Prostate gland (tissue), 2 donors: Measurements from ENCODE around the gene RNF187. TPM values are rescaled to one million over a fixed set of nuclear protein-coding genes. Genes with fewer than 3 reads are reported as not detected.
A peak's percentile ranks its signal among the peaks of the same experiment; 100 is the strongest.

Experiments used
- DNase-seq: peaks from one replicate; pipeline ENCODE4 v3.0.0-alpha.2; 2019; ENCODE audit warnings: low spot score
- H3K27ac ChIP-seq, 2 donors: fragments of 200-600 bp; sonication (generic); 2 replicates each; pipeline ENCODE4 v1.5.1; 2017 to 2019
- H3K27me3 ChIP-seq: fragments of 200-600 bp; sonication (generic); replicated peaks from 2 replicates; pipeline ENCODE4 v1.5.1; 2019; ENCODE audit not compliant: insufficient read depth
- H3K36me3 ChIP-seq, 2 donors: fragments of 200-600 bp; sonication (generic); 1 replicate in 1 of 2; 2 replicates in 1 of 2; pipeline versions ENCODE4 v1.5.1 to v1.8.1; 2017 to 2019
- H3K4me1 ChIP-seq: fragments of 200-600 bp; sonication (generic); replicated peaks from 2 replicates; pipeline ENCODE4 v1.5.1; 2019
- H3K4me3 ChIP-seq, 2 donors: fragments of 200-600 bp; sonication (generic); 2 replicates each; pipeline ENCODE4 v1.5.1; 2017 to 2019
- H3K9me3 ChIP-seq: fragments of 200-600 bp; sonication (generic); 2 replicates; pipeline ENCODE4 v1.5.1; 2017
- POLR2A ChIP-seq: fragments of 450-650 bp; IDR thresholded peaks from one replicate; pipeline ENCODE4 v1.6.1; 2016; ENCODE audit warnings: antibody characterized with exemption, mild to moderate bottlenecking
- POLR2AphosphoS5 ChIP-seq: sonication (generic); formaldehyde crosslinking; IDR thresholded peaks from one replicate; pipeline ENCODE4 v1.6.1; 2017; ENCODE audit warnings: antibody characterized with exemption
- WGBS: methylation state at CpG from one replicate; pipeline ENCODE4 v1.1.5; 2018; 5-methylcytosine and 5-hydroxymethylcytosine counted together
- intact Hi-C: fragments of 100-400 bp; cut with DNase I; formaldehyde crosslinking; loops from one replicate; pipeline ENCODE4 v1.14.2; 2022
- total RNA-seq, 2 donors: library from RNA; depleted of rRNA; stranded (reverse); fragments of >200 nt; gene quantifications; one replicate each; pipeline ENCODE4 v1.1.0, GENCODE V29; 2016
- TF ChIP-seq, protein P1 (sequence below), 4 experiments: fragments of 200-600 bp in 2 of 4; fragments of 450-650 bp in 2 of 4; sonication (generic) in 2 of 4; IDR thresholded peaks; 1 replicate in 3 of 4; 2 replicates in 1 of 4; pipeline ENCODE4 v1.5.1; 2016 to 2019; ENCODE audit warnings: antibody characterized with exemption in 4 of 4, mild to moderate bottlenecking in 2 of 4, moderate library complexity in 2 of 4

Gene RNF187
- total RNA-seq, 2 donors from 2014 or later = 83.7 to 130 TPM

DNA sequence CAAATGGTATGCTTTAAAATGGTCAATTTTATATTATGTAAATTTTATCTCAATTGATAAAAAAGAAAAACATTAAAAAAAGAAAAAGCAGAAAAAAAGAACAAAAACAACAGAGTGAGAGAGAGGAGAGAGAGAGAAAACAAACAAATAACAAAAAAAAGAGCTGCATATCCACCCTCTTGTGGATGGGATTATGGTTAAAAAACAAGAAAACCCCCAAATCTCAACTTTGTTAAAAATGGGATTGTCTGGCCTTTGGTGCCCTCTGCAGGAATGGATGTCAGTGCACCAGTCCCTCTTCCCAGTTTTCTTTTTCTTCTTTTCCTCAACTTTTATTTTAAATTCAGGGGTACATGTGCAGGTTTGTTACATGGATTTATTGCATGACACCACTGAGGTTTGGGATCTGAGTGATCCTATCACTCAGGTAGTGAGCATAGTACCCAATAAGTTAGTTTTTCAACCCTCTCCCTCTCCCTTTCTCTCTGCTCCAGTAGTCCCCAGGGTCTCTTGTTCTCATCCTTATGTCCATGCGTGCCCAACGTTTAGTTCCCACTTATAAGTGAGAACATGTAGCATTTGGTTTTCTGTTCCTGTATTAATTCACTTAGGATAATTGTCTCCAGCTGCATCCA, 28.1 kb downstream of the RNF187 start:
- TF ChIP-seq, protein P1, sequence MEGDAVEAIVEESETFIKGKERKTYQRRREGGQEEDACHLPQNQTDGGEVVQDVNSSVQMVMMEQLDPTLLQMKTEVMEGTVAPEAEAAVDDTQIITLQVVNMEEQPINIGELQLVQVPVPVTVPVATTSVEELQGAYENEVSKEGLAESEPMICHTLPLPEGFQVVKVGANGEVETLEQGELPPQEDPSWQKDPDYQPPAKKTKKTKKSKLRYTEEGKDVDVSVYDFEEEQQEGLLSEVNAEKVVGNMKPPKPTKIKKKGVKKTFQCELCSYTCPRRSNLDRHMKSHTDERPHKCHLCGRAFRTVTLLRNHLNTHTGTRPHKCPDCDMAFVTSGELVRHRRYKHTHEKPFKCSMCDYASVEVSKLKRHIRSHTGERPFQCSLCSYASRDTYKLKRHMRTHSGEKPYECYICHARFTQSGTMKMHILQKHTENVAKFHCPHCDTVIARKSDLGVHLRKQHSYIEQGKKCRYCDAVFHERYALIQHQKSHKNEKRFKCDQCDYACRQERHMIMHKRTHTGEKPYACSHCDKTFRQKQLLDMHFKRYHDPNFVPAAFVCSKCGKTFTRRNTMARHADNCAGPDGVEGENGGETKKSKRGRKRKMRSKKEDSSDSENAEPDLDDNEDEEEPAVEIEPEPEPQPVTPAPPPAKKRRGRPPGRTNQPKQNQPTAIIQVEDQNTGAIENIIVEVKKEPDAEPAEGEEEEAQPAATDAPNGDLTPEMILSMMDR (IDR thresholded peaks at IDR 0.05) = peak; percentile 36 to 58 (median 48)
- no peak for TF ChIP-seq POLR2A
- H3K36me3 ChIP-seq = no peaks in the 10 kb centered on the region
- no peaks in the 10 kb centered on the region for H3K4me1 ChIP-seq
- 35% methylated on average over 2 of the region's 2 CpGs for WGBS
- no peak overlapping the region for H3K27ac ChIP-seq
- no peak for DNase-seq
- no peak overlapping the region for H3K4me3 ChIP-seq
- no peaks in the 10 kb centered on the region for H3K9me3 ChIP-seq
- intact Hi-C loops = no loop called here
- H3K27me3 ChIP-seq = peaks cover 3% of the 10 kb centered on the region

GRCh38 chr1:228517655-228518054, 30.5 kb downstream of the RNF187 start:
- intact Hi-C loops = no loop called here
- TF ChIP-seq, protein P1 (IDR thresholded peaks at IDR 0.05) = no peak
- TF ChIP-seq POLR2A (no peak), POLR2AphosphoS5 (no peak)
- no peaks in the 10 kb centered on the region for H3K4me1 ChIP-seq
- no peaks in the 10 kb centered on the region for H3K36me3 ChIP-seq
- no peaks in the 10 kb centered on the region for H3K9me3 ChIP-seq
- no peak overlapping the region for H3K4me3 ChIP-seq
- no peak overlapping the region for H3K27ac ChIP-seq
- DNase-seq = no peak
- peaks cover 3% of the 10 kb centered on the region for H3K27me3 ChIP-seq
- 42% methylated on average over 2 of the region's 2 CpGs for WGBS

- Histone ChIP-seq H3K36me3 (no peaks in the 10 kb centered on the region), H3K27ac (no peak overlapping the region), H3K4me1 (no peaks in the 10 kb centered on the region), H3K9me3 (no peaks in the 10 kb centered on the region), H3K27me3 (no peaks in the 10 kb centered on the region), H3K4me3 (no peak overlapping the region)
- WGBS = 23% methylated on average over 5 of the region's 5 CpGs
- DNase-seq = no peak
- no peak for TF ChIP-seq POLR2A
- TF ChIP-seq POLR2AphosphoS5 = no peak
- TF ChIP-seq, protein P1 (IDR thresholded peaks at IDR 0.05) = no peak
- intact Hi-C loops = no loop called here
Measured at GRCh38 chr1:228527596-228527995, 40.4 kb downstream of the RNF187 start.

DNA sequence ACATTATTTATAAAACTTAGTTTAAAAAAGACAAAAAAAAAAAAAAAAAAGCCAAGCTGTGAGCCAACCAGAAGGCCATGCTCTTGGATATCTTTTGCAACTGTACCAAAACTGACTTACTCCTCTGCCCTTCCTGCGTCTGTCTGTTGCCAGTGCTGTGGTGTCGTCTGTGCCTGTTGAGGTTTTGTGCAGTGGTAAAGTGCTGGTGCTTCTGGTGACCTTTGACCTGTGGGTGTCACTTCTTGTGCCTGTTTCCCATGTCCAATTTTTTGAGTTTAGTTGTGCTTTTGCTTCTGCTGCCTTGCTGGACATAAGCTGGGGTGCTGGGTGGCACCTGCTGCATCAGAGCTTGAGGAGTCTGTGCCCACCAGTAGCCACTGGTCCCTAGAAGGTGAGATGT, 41.4 kb downstream of the RNF187 start:
- TF ChIP-seq, protein P1 (IDR thresholded peaks at IDR 0.05) = no peak
- TF ChIP-seq POLR2A (no peak), POLR2AphosphoS5 (no peak)
- WGBS = 82% methylated on average over 2 of the region's 2 CpGs
- intact Hi-C loops = no loop called here
- Histone ChIP-seq H3K36me3 (no peaks in the 10 kb centered on the region), H3K9me3 (no peaks in the 10 kb centered on the region), H3K4me1 (no peaks in the 10 kb centered on the region), H3K27ac (no peak overlapping the region), H3K4me3 (no peak overlapping the region), H3K27me3 (no peaks in the 10 kb centered on the region)
- DNase-seq = no peak

DNA sequence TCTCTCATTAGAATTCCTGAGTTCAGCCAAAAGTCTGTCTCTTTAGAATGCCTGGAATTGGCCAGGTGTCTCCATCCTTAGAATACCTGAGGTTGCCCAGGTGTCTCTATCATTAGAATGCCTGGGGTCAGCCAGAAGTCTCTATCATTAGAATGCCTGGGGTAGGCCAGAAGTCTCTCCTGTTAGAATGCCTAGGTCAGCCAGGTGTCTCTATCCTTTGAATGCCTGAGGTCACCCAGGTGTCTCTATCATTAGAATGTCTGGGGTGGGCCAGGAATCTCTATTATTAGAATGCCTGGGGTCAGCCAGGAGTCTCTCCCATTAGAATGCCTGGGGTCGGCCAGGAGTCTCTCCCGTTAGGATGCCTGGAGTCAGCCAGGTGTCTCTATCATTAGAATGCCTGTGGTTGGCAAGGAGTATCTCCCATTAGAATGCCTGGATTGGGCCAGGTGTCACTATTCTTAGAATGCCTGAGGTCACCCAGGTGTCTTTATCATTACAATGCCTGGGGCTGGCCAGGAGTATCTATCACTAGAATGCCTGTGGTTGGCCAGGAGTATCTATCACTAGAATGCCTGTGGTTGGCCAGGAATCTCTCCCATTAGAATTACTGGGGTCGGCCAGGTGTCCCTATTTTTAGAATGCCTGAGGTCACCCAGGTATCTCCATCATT, 43.0 kb downstream of the RNF187 start:
- Histone ChIP-seq H3K27me3 (no peaks in the 10 kb centered on the region), H3K4me3 (no peak overlapping the region), H3K4me1 (no peaks in the 10 kb centered on the region), H3K36me3 (no peaks in the 10 kb centered on the region), H3K27ac (no peak overlapping the region), H3K9me3 (no peaks in the 10 kb centered on the region)
- no peak for TF ChIP-seq POLR2AphosphoS5
- TF ChIP-seq, protein P1 (IDR thresholded peaks at IDR 0.05) = no peak
- 66% methylated on average over 3 of the region's 3 CpGs for WGBS
- intact Hi-C loops = no loop called here
- no peak for DNase-seq
